Common myeloid progenitor, CD34-positive (primary cell): ENCODE results near the gene BHLHE40.

Experiments used
- CTCF ChIA-PET: fragments of 350-600 bp; sonication (Branson Sonifier 250); formaldehyde crosslinking; loops from one replicate; lab custom pipeline; 2021; ENCODE audit warnings: antibody characterized with exemption; lab: Charles Lee
- POLR2A ChIA-PET: fragments of 350-600 bp; sonication (Branson Sonifier 250); formaldehyde crosslinking; loops from one replicate; lab custom pipeline; 2021; ENCODE audit warnings: antibody characterized with exemption; lab: Charles Lee
- DNase-seq, 3 donors: peaks; one replicate each; pipeline versions ENCODE4 v3.0.0 to v3.0.0-alpha.2; 2013
- H3K27ac ChIP-seq, 2 experiments: 1 replicate in 1 of 2; 2 replicates in 1 of 2; pipeline ENCODE4 v1.7.0; 2013; ENCODE audit warnings: inconsistent platforms in 2 of 2, low read length in 2 of 2, mild to moderate bottlenecking in 2 of 2, low read depth in 1 of 2, moderate library complexity in 1 of 2; ENCODE audit not compliant: severe bottlenecking in 2 of 2, insufficient read depth in 1 of 2, poor library complexity in 1 of 2
- H3K27me3 ChIP-seq, 5 experiments: replicated peaks in 2 of 5; 1 replicate in 3 of 5; 2 replicates in 2 of 5; pipeline versions ENCODE4 v1.6.1 to v1.7.0; 2013; ENCODE audit warnings: low read length in 4 of 5, mild to moderate bottlenecking in 2 of 5, moderate library complexity in 2 of 5, inconsistent platforms in 1 of 5; ENCODE audit not compliant: insufficient read depth in 5 of 5, control insufficient read depth in 4 of 5
- H3K36me3 ChIP-seq, 4 experiments: 1 replicate in 2 of 4; 2 replicates in 2 of 4; pipeline versions ENCODE4 v1.6.1 to v1.7.0; 2013; ENCODE audit warnings: low read length in 3 of 4, control low read depth in 1 of 4, mild to moderate bottlenecking in 1 of 4; ENCODE audit not compliant: control insufficient read depth in 4 of 4, insufficient read depth in 4 of 4
- H3K4me1 ChIP-seq, 4 experiments: 1 replicate in 3 of 4; 2 replicates in 1 of 4; pipeline versions ENCODE4 v1.6.1 to v1.7.1; 2013; ENCODE audit warnings: low read length in 3 of 4, mild to moderate bottlenecking in 3 of 4, control low read depth in 1 of 4, inconsistent platforms in 1 of 4, moderate library complexity in 1 of 4; ENCODE audit not compliant: control insufficient read depth in 4 of 4, insufficient read depth in 4 of 4; ENCODE audit errors: control extremely low read depth in 1 of 4
- H3K4me3 ChIP-seq, 7 experiments: 1 replicate in 4 of 7; 2 replicates in 3 of 7; pipeline versions ENCODE4 v1.5.1 to v1.7.0; 2013; ENCODE audit warnings: mild to moderate bottlenecking in 7 of 7, low read length in 6 of 7, moderate library complexity in 6 of 7, inconsistent platforms in 2 of 7, low read depth in 2 of 7, control low read depth in 1 of 7; ENCODE audit not compliant: insufficient read depth in 4 of 7, control insufficient read depth in 1 of 7; ENCODE audit errors: extremely low read depth in 1 of 7
- H3K9me3 ChIP-seq, 5 experiments: 1 replicate in 4 of 5; 2 replicates in 1 of 5; pipeline versions ENCODE4 v1.6.1 to v1.7.1; 2013; ENCODE audit warnings: low read length in 4 of 5, mild to moderate bottlenecking in 2 of 5, inconsistent platforms in 1 of 5, low read depth in 1 of 5, moderate library complexity in 1 of 5; ENCODE audit not compliant: control insufficient read depth in 4 of 5, insufficient read depth in 2 of 5; ENCODE audit errors: control extremely low read depth in 1 of 5
- WGBS: methylation state at CpG from one replicate; pipeline ENCODE4 v1.1.5; 2013; ENCODE audit not compliant: insufficient coverage; 5-methylcytosine and 5-hydroxymethylcytosine counted together

BHLHE40 gene

GRCh38 chr3:5032844-5033243 is 53.6 kb downstream of the BHLHE40 start:
- Histone ChIP-seq H3K27me3 (no peaks in the 10 kb centered on the region), H3K36me3 (no peaks in the 10 kb centered on the region), H3K9me3 (no peaks in the 10 kb centered on the region), H3K4me1 (peaks cover 4 to 34% (median 18%) of the 10 kb centered on the region in 4 experiments), H3K27ac (no peak overlapping the region), H3K4me3 (no peak overlapping the region)
- WGBS = 94% methylated on average over 5 of the region's 6 CpGs
- DNase-seq = no peak
- CTCF ChIA-PET = interaction anchor here (0.6 to 1.5 kb wide), 8 partner anchors 11 to 430 kb away, joined by 3 to 6 read pairs (median 3); no protein-coding TSS in a partner anchor
- POLR2A ChIA-PET = no interaction called here
